GM12878 (cell line): Measurements from ENCODE around the gene CDK16.

Experiments
- BRCA1 ChIP-seq: IDR thresholded peaks from 2 replicates; pipeline ENCODE4 v1.6.1; 2011; ENCODE audit warnings: low read depth, low read length, improper control_type of control experiment
- POLR2AphosphoS2 ChIP-seq: IDR thresholded peaks from 2 replicates; pipeline ENCODE4 v1.6.1; 2011; ENCODE audit warnings: low read depth, mild to moderate bottlenecking, low read length, improper control_type of control experiment, moderate library complexity
- POLR2AphosphoS5 ChIP-seq: IDR thresholded peaks from 2 replicates; pipeline ENCODE4 v1.6.1; 2011; ENCODE audit warnings: mild to moderate bottlenecking, low read length, inconsistent platforms
- RAD21 ChIP-seq: IDR thresholded peaks from 2 replicates; pipeline ENCODE4 v1.6.1; 2011; ENCODE audit warnings: mild to moderate bottlenecking, low read depth, low read length, moderate library complexity; ENCODE audit not compliant: insufficient read depth
- RB1 ChIP-seq: fragments of 450-650 bp; formaldehyde crosslinking; IDR thresholded peaks from 2 replicates; pipeline ENCODE4 v1.6.1; 2017; ENCODE audit warnings: mild to moderate bottlenecking, borderline replicate concordance
- RELA ChIP-seq: fragments of 450-650 bp; IDR thresholded peaks from 2 replicates; pipeline ENCODE4 v1.8.0; 2014; ENCODE audit warnings: borderline replicate concordance; ENCODE audit not compliant: partially characterized antibody
- SRF ChIP-seq, 2 experiments: IDR thresholded peaks; 2 replicates each; pipeline ENCODE4 v1.6.1; 2011; ENCODE audit warnings: low read depth in 2 of 2, low read length in 2 of 2, mild to moderate bottlenecking in 1 of 2, moderate library complexity in 1 of 2
- SUPT20H ChIP-seq: IDR thresholded peaks from 2 replicates; pipeline ENCODE4 v1.6.1; 2011; ENCODE audit warnings: low read depth, mild to moderate bottlenecking, low read length, moderate library complexity, borderline replicate concordance; ENCODE audit not compliant: control insufficient read depth
- TBL1XR1 ChIP-seq: IDR thresholded peaks from 2 replicates; pipeline ENCODE4 v1.6.1; 2012; ENCODE audit warnings: low read depth, low read length, improper control_type of control experiment
- YY1 ChIP-seq: IDR thresholded peaks from 2 replicates; pipeline ENCODE4 v1.6.1; 2011; ENCODE audit warnings: low read depth, mild to moderate bottlenecking, low read length
- TF ChIP-seq, protein P1 (sequence below): IDR thresholded peaks from 2 replicates; pipeline ENCODE4 v1.6.1; 2011; ENCODE audit warnings: borderline replicate concordance, low read depth, mild to moderate bottlenecking, moderate library complexity, mixed read lengths, low read length; ENCODE audit not compliant: insufficient read depth; ENCODE audit errors: extremely low read length
- TF ChIP-seq, protein P2 (sequence below), 3 experiments: IDR thresholded peaks in 2 of 3; conservative IDR thresholded peaks in 1 of 3; 2 replicates each; pipeline ENCODE4 v1.5.1; 2011; ENCODE audit warnings: low read depth in 3 of 3, low read length in 3 of 3, mild to moderate bottlenecking in 3 of 3, control low read depth in 2 of 3, moderate library complexity in 2 of 3, inconsistent platforms in 1 of 3, mixed read lengths in 1 of 3; ENCODE audit not compliant: control insufficient read depth in 2 of 3, insufficient read depth in 1 of 3; ENCODE audit errors: extremely low read depth in 1 of 3
- TF ChIP-seq, protein P3 (sequence below): fragments of 450-650 bp; IDR thresholded peaks from 2 replicates; pipeline ENCODE4 v1.6.1; 2017; ENCODE audit warnings: mild to moderate bottlenecking

DNA sequence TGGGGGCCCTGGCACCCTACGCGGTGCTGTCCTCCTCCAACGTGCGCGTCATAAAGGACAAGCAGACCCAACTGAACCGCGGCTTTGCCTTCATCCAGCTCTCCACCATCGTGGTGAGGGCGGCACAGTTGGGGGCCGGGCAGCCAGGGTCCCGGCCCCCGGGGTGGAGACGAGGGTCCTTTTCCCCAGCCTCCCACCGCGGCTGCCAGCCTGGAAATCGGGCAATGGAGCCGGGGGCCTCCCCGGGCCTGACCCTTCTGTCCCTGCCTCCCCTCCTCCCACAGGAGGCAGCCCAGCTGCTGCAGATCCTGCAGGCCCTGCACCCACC, 38.6 kb upstream of the CDK16 start:
- TF ChIP-seq, protein P1, sequence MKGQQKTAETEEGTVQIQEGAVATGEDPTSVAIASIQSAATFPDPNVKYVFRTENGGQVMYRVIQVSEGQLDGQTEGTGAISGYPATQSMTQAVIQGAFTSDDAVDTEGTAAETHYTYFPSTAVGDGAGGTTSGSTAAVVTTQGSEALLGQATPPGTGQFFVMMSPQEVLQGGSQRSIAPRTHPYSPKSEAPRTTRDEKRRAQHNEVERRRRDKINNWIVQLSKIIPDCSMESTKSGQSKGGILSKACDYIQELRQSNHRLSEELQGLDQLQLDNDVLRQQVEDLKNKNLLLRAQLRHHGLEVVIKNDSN = no peak
- TF ChIP-seq, protein P2, sequence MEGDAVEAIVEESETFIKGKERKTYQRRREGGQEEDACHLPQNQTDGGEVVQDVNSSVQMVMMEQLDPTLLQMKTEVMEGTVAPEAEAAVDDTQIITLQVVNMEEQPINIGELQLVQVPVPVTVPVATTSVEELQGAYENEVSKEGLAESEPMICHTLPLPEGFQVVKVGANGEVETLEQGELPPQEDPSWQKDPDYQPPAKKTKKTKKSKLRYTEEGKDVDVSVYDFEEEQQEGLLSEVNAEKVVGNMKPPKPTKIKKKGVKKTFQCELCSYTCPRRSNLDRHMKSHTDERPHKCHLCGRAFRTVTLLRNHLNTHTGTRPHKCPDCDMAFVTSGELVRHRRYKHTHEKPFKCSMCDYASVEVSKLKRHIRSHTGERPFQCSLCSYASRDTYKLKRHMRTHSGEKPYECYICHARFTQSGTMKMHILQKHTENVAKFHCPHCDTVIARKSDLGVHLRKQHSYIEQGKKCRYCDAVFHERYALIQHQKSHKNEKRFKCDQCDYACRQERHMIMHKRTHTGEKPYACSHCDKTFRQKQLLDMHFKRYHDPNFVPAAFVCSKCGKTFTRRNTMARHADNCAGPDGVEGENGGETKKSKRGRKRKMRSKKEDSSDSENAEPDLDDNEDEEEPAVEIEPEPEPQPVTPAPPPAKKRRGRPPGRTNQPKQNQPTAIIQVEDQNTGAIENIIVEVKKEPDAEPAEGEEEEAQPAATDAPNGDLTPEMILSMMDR (IDR thresholded peaks at IDR 0.05 in 2 of 3, conservative IDR thresholded peaks at IDR 0.05 in 1 of 3; ENCODE audit: control insufficient read depth in 2 of 3, extremely low read depth in 1 of 3, insufficient read depth in 1 of 3, low read depth in 3 of 3, low read length in 3 of 3) = no peak
- TF ChIP-seq BRCA1 = no peak
- no peak for TF ChIP-seq RAD21
- TF ChIP-seq, protein P3, sequence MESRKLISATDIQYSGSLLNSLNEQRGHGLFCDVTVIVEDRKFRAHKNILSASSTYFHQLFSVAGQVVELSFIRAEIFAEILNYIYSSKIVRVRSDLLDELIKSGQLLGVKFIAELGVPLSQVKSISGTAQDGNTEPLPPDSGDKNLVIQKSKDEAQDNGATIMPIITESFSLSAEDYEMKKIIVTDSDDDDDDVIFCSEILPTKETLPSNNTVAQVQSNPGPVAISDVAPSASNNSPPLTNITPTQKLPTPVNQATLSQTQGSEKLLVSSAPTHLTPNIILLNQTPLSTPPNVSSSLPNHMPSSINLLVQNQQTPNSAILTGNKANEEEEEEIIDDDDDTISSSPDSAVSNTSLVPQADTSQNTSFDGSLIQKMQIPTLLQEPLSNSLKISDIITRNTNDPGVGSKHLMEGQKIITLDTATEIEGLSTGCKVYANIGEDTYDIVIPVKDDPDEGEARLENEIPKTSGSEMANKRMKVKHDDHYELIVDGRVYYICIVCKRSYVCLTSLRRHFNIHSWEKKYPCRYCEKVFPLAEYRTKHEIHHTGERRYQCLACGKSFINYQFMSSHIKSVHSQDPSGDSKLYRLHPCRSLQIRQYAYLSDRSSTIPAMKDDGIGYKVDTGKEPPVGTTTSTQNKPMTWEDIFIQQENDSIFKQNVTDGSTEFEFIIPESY = no peak
- no peak for TF ChIP-seq RB1
- no peak for TF ChIP-seq TBL1XR1
- TF ChIP-seq POLR2AphosphoS2 = no peak
- TF ChIP-seq RELA = no peak
- TF ChIP-seq SRF (IDR thresholded peaks at IDR 0.05; ENCODE audit: low read depth in 2 of 2, low read length in 2 of 2) = no peak
- TF ChIP-seq SUPT20H = no peak
- TF ChIP-seq POLR2AphosphoS5 = no peak
- TF ChIP-seq YY1 = no peak
